PC-9 (cell line): ENCODE measurements around the gene OR2AG2.

Source experiments
- CTCF ChIP-seq: fragments of 200-600 bp; sonication (generic); conservative IDR thresholded peaks from 2 replicates; pipeline ENCODE4 v1.6.1; 2017; ENCODE audit warnings: mixed run types, antibody characterized with exemption, mild to moderate bottlenecking, moderate library complexity
- EZH2 ChIP-seq: fragments of 200-600 bp; sonication (generic); IDR thresholded peaks from 2 replicates; pipeline ENCODE4 v1.8.0; 2017; ENCODE audit warnings: antibody characterized with exemption, low read depth

GRCh38 chr11:6778518-6778917, 6.7 kb upstream of the OR2AG2 start:
- TF ChIP-seq CTCF = no peak
- no peak for TF ChIP-seq EZH2
